Body of pancreas (tissue), 4 donors: ENCODE data around the gene SZRD1. TPM values are rescaled to one million over a fixed set of nuclear protein-coding genes. Genes with fewer than 3 reads are reported as not detected.
A peak's percentile ranks its signal among the peaks of the same experiment; 100 is the strongest.

Experiments
- ATAC-seq: fragments of 150-250 bp; one replicate; pipeline ENCODE4 v1.9.1; 2016
- DNase-seq, 4 donors: peaks; one replicate each; pipeline ENCODE4 v3.0.0-alpha.2; 2019
- H3K27ac ChIP-seq, 4 donors: fragments of 200-600 bp; sonication (generic); 1 replicate in 3 of 4; 2 replicates in 1 of 4; pipeline versions ENCODE4 v1.5.1 to v1.6.1; 2016 to 2019; ENCODE audit warnings: mild to moderate bottlenecking in 1 of 4, mixed read lengths in 1 of 4, moderate library complexity in 1 of 4
- H3K27me3 ChIP-seq, 2 donors: fragments of 200-600 bp; sonication (generic); one replicate each; pipeline ENCODE4 v1.6.0; 2016; ENCODE audit warnings: mild to moderate bottlenecking in 1 of 2
- H3K36me3 ChIP-seq, 2 donors: fragments of 200-600 bp; sonication (generic); replicated peaks in 1 of 2; 2 replicates each; pipeline ENCODE4 v1.5.1; 2016; ENCODE audit warnings: low read depth in 2 of 2; ENCODE audit not compliant: insufficient read depth in 1 of 2
- H3K4me1 ChIP-seq: fragments of 200-600 bp; sonication (generic); one replicate; pipeline ENCODE4 v1.6.0; 2016
- H3K4me3 ChIP-seq, 2 donors: fragments of 200-600 bp; sonication (generic); 1 replicate in 1 of 2; 2 replicates in 1 of 2; pipeline ENCODE4 v1.5.1; 2016 to 2019
- H3K9me3 ChIP-seq, 3 donors: fragments of 200-600 bp; sonication (generic); 1 replicate in 2 of 3; 2 replicates in 1 of 3; pipeline ENCODE4 v1.5.1; 2016
- POLR2A ChIP-seq, 3 donors: fragments of 450-650 bp; IDR thresholded peaks; one replicate each; pipeline ENCODE4 v1.6.1; 2016; ENCODE audit warnings: antibody characterized with exemption in 3 of 3, mild to moderate bottlenecking in 2 of 3
- WGBS, 2 donors: methylation state at CpG; one replicate each; pipeline ENCODE4 v1.1.5; 2017; 5-methylcytosine and 5-hydroxymethylcytosine counted together
- intact Hi-C: fragments of 100-400 bp; cut with DNase I; formaldehyde crosslinking; loops from one replicate; pipeline ENCODE4 v1.15.1; 2023
- total RNA-seq, 2 donors: library from RNA; depleted of rRNA; stranded (reverse); fragments of >200 nt; gene quantifications; one replicate each; pipeline ENCODE4 v1.1.0, GENCODE V29; 2016
- TF ChIP-seq, protein P1 (sequence below), 7 experiments: fragments of 450-650 bp in 4 of 7; fragments of 200-600 bp in 3 of 7; sonication (generic) in 3 of 7; IDR thresholded peaks; one replicate each; pipeline ENCODE4 v1.5.1; 2016 to 2019; ENCODE audit warnings: antibody characterized with exemption in 7 of 7

SZRD1 gene
- total RNA-seq, 2 donors from 2014 or later: 26.4 to 29.8 TPM

DNA sequence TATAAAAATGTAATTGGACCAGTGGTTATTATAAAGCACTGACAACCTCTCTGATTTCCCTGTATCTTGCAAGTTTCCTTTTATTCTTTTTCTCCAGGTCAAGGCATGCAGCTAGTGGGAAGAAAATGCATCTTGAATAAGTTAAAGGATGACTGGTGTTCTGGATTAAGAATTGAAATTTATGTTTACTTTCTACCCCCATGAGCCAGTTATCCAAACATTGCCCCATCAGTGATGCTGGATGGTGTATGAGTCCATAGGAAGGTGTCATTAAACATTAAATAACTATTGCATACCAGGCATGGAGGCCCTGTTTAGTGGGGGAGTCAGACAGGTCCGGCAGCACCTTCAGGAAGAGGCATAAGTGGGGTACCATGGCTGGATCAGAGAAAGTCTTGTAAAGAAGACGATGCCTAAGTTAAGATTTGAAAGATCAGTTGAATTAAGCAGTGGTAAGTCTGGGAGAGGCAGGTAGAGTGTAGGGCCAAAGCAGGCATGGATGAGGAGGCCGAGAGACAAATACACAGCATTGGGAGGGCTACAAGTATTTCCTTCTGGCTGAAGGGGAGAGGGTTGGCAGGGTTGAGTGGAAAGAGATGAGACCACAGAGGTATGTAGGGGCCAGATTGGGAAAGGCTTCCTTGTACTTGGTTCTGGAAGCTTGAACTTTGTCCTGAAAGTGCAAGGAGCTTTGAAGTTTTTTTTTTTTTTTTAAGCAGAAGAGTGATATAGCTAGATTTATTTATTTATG, 5.7 kb downstream of the SZRD1 start:
- Histone ChIP-seq H3K36me3 (no peaks in the 10 kb centered on the region), H3K4me1 (peaks cover 69% of the 10 kb centered on the region), H3K9me3 (no peaks in the 10 kb centered on the region), H3K27ac (no peak overlapping the region), H3K27me3 (no peaks in the 10 kb centered on the region), H3K4me3 (no peak overlapping the region)
- intact Hi-C loops: no loop called here
- DNase-seq (no peak), ATAC-seq (no peak)
- TF ChIP-seq POLR2A (IDR thresholded peaks at IDR 0.05): no peak
- TF ChIP-seq, protein P1, sequence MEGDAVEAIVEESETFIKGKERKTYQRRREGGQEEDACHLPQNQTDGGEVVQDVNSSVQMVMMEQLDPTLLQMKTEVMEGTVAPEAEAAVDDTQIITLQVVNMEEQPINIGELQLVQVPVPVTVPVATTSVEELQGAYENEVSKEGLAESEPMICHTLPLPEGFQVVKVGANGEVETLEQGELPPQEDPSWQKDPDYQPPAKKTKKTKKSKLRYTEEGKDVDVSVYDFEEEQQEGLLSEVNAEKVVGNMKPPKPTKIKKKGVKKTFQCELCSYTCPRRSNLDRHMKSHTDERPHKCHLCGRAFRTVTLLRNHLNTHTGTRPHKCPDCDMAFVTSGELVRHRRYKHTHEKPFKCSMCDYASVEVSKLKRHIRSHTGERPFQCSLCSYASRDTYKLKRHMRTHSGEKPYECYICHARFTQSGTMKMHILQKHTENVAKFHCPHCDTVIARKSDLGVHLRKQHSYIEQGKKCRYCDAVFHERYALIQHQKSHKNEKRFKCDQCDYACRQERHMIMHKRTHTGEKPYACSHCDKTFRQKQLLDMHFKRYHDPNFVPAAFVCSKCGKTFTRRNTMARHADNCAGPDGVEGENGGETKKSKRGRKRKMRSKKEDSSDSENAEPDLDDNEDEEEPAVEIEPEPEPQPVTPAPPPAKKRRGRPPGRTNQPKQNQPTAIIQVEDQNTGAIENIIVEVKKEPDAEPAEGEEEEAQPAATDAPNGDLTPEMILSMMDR (IDR thresholded peaks at IDR 0.05): no peak
- WGBS, 2 donors: 85 to 90% methylated on average over 3 of the region's 3 CpGs

DNA sequence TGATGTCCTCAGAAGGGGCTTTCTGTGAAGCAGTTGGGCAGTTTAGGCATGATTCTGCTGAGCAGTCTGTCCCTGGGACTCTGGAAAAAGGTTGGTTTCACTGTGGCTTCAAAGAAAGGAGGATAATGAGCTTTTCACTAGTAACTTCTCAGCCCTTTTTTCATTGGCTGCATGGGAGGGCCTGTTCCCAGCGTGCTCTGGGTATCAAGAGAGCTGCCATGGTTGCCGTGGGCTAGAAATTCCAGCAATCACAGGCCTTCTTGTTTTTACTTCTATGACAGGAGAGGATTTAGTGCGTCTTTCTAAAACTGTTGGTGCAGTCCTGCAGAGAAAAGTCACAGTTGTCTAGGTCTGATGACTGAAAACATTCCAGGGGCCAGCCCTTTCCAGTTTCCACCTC, 7.2 kb downstream of the SZRD1 start:
- ATAC-seq: no peak

DNA sequence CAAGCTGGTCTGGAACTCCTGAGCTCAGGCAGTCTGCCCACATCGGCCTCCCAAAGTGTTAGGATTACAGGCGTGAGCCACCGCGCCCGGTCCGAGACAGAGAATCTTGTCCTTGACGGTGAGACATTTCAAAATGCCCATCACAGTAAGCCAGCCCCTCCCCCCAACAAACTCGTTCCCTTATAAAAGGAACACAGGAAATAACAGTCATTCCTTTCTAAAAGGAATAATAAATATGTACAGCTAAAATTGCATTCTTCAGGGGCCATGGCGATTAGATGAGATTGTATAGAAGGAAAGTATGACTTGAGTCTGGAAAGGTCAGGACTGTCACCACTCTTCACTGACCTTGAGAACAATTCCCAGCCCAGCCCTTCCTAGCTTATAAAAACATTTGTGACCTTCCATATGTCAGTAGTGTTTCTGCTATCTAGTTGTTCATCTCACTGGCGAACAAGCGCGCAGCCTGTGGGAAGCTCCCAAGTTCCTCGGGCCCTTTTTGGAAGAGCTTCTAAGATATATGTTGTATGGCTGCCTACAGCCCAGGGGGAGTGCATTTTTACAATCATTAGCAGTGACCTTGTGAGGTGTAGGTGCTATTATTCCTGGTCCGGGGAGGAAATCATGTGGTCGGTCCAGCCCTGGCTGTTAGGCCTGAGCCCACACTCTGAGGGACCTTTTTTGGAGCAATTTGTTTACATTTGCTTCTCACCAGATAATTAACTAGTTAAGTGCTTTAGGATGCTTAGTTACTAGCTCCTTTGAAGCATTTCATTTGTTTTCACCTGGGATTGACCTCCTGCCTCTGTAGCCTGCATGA, 8.7 kb downstream of the SZRD1 start:
- WGBS, 2 donors: 44 to 55% methylated on average over 15 of the region's 15 CpGs
- ATAC-seq (no peak), DNase-seq (no peak)

More for the DNA sequence above, 7.2 kb downstream of the SZRD1 start:
- Histone ChIP-seq H3K27ac (no peak overlapping the region), H3K4me3 (no peak overlapping the region), H3K36me3 (no peaks in the 10 kb centered on the region), H3K4me1 (peaks cover 67% of the 10 kb centered on the region), H3K27me3 (no peaks in the 10 kb centered on the region), H3K9me3 (no peaks in the 10 kb centered on the region)
- no peak for DNase-seq
- TF ChIP-seq, protein P1 (IDR thresholded peaks at IDR 0.05): no peak
- no peak for TF ChIP-seq POLR2A (IDR thresholded peaks at IDR 0.05)
- intact Hi-C loops: no loop called here
- 77 to 89% methylated on average over 3 of the region's 3 CpGs for WGBS, 2 donors

DNA sequence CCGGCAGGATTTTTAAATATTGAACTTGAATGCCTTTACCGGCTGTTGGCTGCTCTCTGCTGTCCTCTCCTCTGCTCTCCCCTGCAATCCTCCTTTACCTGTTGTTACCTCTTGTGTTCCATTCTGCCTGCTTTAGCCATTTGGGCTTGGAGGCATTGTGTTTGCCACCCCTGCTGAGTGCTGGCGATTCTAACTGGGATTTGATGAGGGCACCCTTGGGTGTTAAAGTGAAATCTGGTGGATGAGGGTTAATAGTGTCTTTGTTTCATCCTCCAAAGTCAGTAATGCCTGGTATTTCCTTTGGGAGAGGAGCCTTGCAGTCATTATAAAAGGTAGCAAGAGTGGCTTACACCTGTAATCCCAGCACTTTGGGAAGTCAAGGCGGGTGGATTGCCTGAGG, 9.9 kb downstream of the SZRD1 start:
- no peak overlapping the region for H3K27ac ChIP-seq
- 64 to 68% methylated on average over 4 of the region's 4 CpGs for WGBS, 2 donors
- ATAC-seq (no peak), DNase-seq (no peak)
- peaks cover 51% of the 10 kb centered on the region for H3K4me1 ChIP-seq
- H3K9me3 ChIP-seq: no peaks in the 10 kb centered on the region
- no peaks in the 10 kb centered on the region for H3K36me3 ChIP-seq
- no peaks in the 10 kb centered on the region for H3K27me3 ChIP-seq
- intact Hi-C loops: no loop called here
- no peak overlapping the region for H3K4me3 ChIP-seq
- no peak for TF ChIP-seq POLR2A (IDR thresholded peaks at IDR 0.05)
- TF ChIP-seq, protein P1 (IDR thresholded peaks at IDR 0.05): no peak

More for the DNA sequence above, 8.7 kb downstream of the SZRD1 start:
- no peaks in the 10 kb centered on the region for H3K36me3 ChIP-seq
- intact Hi-C loops: no loop called here
- H3K27ac ChIP-seq: peak overlapping the region; percentile 2 to 37 (median 8)
- H3K27me3 ChIP-seq: no peaks in the 10 kb centered on the region
- H3K4me3 ChIP-seq: no peak overlapping the region
- TF ChIP-seq, protein P1 (IDR thresholded peaks at IDR 0.05): no peak
- TF ChIP-seq POLR2A (IDR thresholded peaks at IDR 0.05): no peak
- peaks cover 62% of the 10 kb centered on the region for H3K4me1 ChIP-seq
- H3K9me3 ChIP-seq: no peaks in the 10 kb centered on the region
